GM12878 (cell line): Measurements from ENCODE around the gene JADE3. TPM values are rescaled to one million over a fixed set of nuclear protein-coding genes. Genes with fewer than 3 reads are reported as not detected.

Experiments used
- BHLHE40 ChIP-seq, 2 experiments: fragments of 450-650 bp in 1 of 2; IDR thresholded peaks; 2 replicates each; pipeline ENCODE4 v1.6.1; 2011 to 2017; ENCODE audit warnings: low read depth in 2 of 2, borderline replicate concordance in 1 of 2, improper control_type of control experiment in 1 of 2, low read length in 1 of 2, mild to moderate bottlenecking in 1 of 2
- CHD2 ChIP-seq: IDR thresholded peaks from 2 replicates; pipeline ENCODE4 v1.6.1; 2011; ENCODE audit warnings: low read depth, low read length, improper control_type of control experiment, borderline replicate concordance
- DPF2 ChIP-seq: fragments of 450-650 bp; IDR thresholded peaks from 2 replicates; pipeline ENCODE4 v1.6.1; 2017; ENCODE audit warnings: mild to moderate bottlenecking
- EED ChIP-seq: sonication (generic); IDR thresholded peaks from 2 replicates; pipeline ENCODE4 v1.6.1; 2016; ENCODE audit warnings: antibody characterized with exemption, low read depth
- EGR1 ChIP-seq, 2 experiments: IDR thresholded peaks; 1 replicate in 1 of 2; 2 replicates in 1 of 2; pipeline ENCODE4 v1.6.1; 2011 to 2012; ENCODE audit warnings: low read depth in 2 of 2, low read length in 2 of 2, borderline replicate concordance in 1 of 2, mild to moderate bottlenecking in 1 of 2, moderate library complexity in 1 of 2
- ETV6 ChIP-seq, 2 experiments: fragments of 450-650 bp in 1 of 2; IDR thresholded peaks in 1 of 2; conservative IDR thresholded peaks in 1 of 2; 2 replicates each; pipeline ENCODE4 v1.6.1; 2014; ENCODE audit warnings: antibody characterized with exemption in 1 of 2, borderline replicate concordance in 1 of 2, low read depth in 1 of 2, mild to moderate bottlenecking in 1 of 2, moderate library complexity in 1 of 2
- IKZF1 ChIP-seq: fragments of 450-650 bp; conservative IDR thresholded peaks from 2 replicates; pipeline ENCODE4 v1.6.1; 2017; ENCODE audit warnings: antibody characterized with exemption, mild to moderate bottlenecking
- KAT2A ChIP-seq: conservative IDR thresholded peaks from 2 replicates; pipeline ENCODE4 v1.6.1; 2011; ENCODE audit warnings: low read depth, low read length; ENCODE audit not compliant: control insufficient read depth
- LARP7 ChIP-seq: fragments of 450-650 bp; IDR thresholded peaks from 2 replicates; pipeline ENCODE4 v1.6.1; 2017; ENCODE audit warnings: mild to moderate bottlenecking
- NR2C2 ChIP-seq: IDR thresholded peaks from 2 replicates; pipeline ENCODE4 v1.6.1; 2011; ENCODE audit warnings: borderline replicate concordance, low read depth; ENCODE audit not compliant: control insufficient read depth, insufficient read length
- NR2F1 ChIP-seq: fragments of 450-650 bp; conservative IDR thresholded peaks from 2 replicates; pipeline ENCODE4 v1.6.1; 2017; ENCODE audit warnings: mild to moderate bottlenecking
- RAD21 ChIP-seq: IDR thresholded peaks from 2 replicates; pipeline ENCODE4 v1.6.1; 2011; ENCODE audit warnings: mild to moderate bottlenecking, low read depth, low read length, moderate library complexity; ENCODE audit not compliant: insufficient read depth
- RCOR1 ChIP-seq: conservative IDR thresholded peaks from 2 replicates; pipeline ENCODE4 v1.6.1; 2012; ENCODE audit warnings: low read depth, low read length, improper control_type of control experiment
- SMC3 ChIP-seq: IDR thresholded peaks from 2 replicates; pipeline ENCODE4 v1.6.1; 2011; ENCODE audit warnings: low read length, improper control_type of control experiment, borderline replicate concordance
- SPI1 ChIP-seq: IDR thresholded peaks from 2 replicates; pipeline ENCODE4 v1.6.1; 2011; ENCODE audit warnings: low read depth, mild to moderate bottlenecking, low read length, moderate library complexity, borderline replicate concordance; ENCODE audit not compliant: insufficient read depth
- YY1 ChIP-seq: IDR thresholded peaks from 2 replicates; pipeline ENCODE4 v1.6.1; 2011; ENCODE audit warnings: low read depth, mild to moderate bottlenecking, low read length
- ZNF384 ChIP-seq: IDR thresholded peaks from 2 replicates; pipeline ENCODE4 v1.6.1; 2012; ENCODE audit warnings: low read depth, mild to moderate bottlenecking, low read length, improper control_type of control experiment, borderline replicate concordance
- ZNF622 ChIP-seq: fragments of 450-650 bp; IDR thresholded peaks from 2 replicates; pipeline ENCODE4 v1.6.1; 2017; ENCODE audit warnings: mild to moderate bottlenecking, inconsistent platforms
- ZSCAN29 ChIP-seq: fragments of 450-650 bp; IDR thresholded peaks from 2 replicates; pipeline ENCODE4 v1.6.1; 2017; ENCODE audit warnings: mild to moderate bottlenecking, moderate library complexity
- polyA plus RNA-seq, 11 experiments: library from polyadenylated mRNA; depleted of rRNA in 4 of 11; unstranded in 6 of 11; stranded (reverse) in 5 of 11; fragments of >200 nt; fragmentation: Nextera tagmentation in 4 of 11; fragmentation: Illumina TruSeq in 1 of 11; extraction: Ambion mirVana in 4 of 11; extraction: Trizol in 1 of 11; gene quantifications; 1 replicate in 1 of 11; 2 replicates in 10 of 11; pipeline versions ENCODE4 v1.2.1 to v1.2.3, GENCODE V29; 2011 to 2016; ENCODE audit warnings: inconsistent platforms in 2 of 11, missing spikeins in 2 of 11, low read depth in 1 of 11
- total RNA-seq, 4 experiments: library from RNA; depleted of rRNA in 3 of 4; stranded (reverse); fragments of >200 nt in 3 of 4; fragmentation: Illumina TruSeq in 1 of 4; extraction: Trizol in 1 of 4; gene quantifications; 2 replicates each; pipeline versions ENCODE4 v1.2.1 to v1.2.3, GENCODE V29; 2013 to 2021
- TF ChIP-seq, protein P1 (sequence below): fragments of 450-650 bp; IDR thresholded peaks from 2 replicates; pipeline ENCODE4 v1.6.1; 2016; ENCODE audit warnings: mild to moderate bottlenecking
- TF ChIP-seq, protein P2 (sequence below), 3 experiments: IDR thresholded peaks in 2 of 3; conservative IDR thresholded peaks in 1 of 3; 2 replicates each; pipeline ENCODE4 v1.5.1; 2011; ENCODE audit warnings: low read depth in 3 of 3, low read length in 3 of 3, mild to moderate bottlenecking in 3 of 3, control low read depth in 2 of 3, moderate library complexity in 2 of 3, inconsistent platforms in 1 of 3, mixed read lengths in 1 of 3; ENCODE audit not compliant: control insufficient read depth in 2 of 3, insufficient read depth in 1 of 3; ENCODE audit errors: extremely low read depth in 1 of 3

JADE3 gene
- total and polyA plus RNA-seq, 10 of the 15 experiments (the other 5 are each of a cell fraction or from before 2014, with no cell fraction given), result 0.06 to 13.0 (median 0.65) TPM

DNA sequence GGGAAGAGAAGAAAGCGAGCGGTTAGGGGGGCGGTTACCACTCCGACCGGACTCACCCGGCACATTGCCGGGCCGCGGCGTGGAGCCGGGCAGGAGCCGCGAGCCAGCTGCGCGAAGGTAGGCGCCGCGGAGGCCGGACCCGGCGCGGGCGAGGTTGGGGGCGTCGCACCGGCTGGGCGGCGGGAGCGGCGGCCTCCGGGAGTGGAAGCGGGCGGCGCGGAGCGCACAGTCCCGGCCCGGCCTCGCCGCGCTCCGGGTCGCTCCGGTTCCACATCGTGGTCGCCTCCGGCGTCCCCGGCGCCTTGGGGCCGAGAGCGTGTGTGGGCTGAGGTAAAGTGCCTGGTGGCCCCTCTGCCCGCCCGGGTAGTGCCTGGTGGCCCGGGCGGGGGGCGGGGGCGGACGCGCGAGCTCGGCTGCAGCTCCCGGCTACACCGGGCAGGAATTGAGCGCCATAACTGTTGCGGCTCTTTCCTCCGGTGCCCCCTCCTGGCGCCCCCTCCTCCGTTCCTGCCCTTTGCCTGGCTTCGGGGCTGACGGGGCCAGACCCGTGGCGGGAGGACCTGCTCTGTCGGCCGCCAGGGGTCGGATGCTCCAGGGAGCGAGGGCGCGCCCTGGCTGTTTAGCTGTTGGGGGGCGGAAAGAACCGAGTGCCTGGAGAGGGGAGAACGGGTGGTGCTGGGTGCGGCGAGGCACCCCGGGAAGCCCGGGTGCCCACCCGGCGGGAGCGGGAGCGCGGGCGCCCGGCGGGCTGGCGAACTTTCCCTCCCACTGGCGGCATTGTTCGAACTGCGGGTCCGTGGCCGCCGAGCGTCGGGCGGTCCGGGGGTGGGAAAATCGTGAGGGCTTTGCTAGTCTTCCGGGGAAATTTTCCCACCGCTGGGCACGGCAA, 626 bp downstream of the JADE3 start (continued):
- TF ChIP-seq ZNF384 (no peak), NR2C2 (no peak), RCOR1 (no peak), BHLHE40 (IDR thresholded peaks at IDR 0.05; ENCODE audit: borderline replicate concordance in 1 of 2, low read depth in 2 of 2, low read length in 1 of 2) (no peak), ZSCAN29 (no peak), EED (no peak), ETV6 (conservative IDR thresholded peaks at IDR 0.05 in 1 of 2, IDR thresholded peaks at IDR 0.05 in 1 of 2; ENCODE audit: borderline replicate concordance in 1 of 2, low read depth in 1 of 2) (no peak), NR2F1 (0 out of 2 replicates have a peak, but pooled peaks have one; percentile 23), ZNF622 (no peak), SMC3 (peak; percentile 21; the same call in 1 of the 2 replicates), EGR1 (IDR thresholded peaks at IDR 0.05; ENCODE audit: borderline replicate concordance in 1 of 2, low read depth in 2 of 2, low read length in 2 of 2) (0 out of 3 replicates have a peak, but pooled peaks of 1 of the 2 experiments have one; percentile 4), DPF2 (0 out of 2 replicates have a peak, but pooled peaks have one; percentile 39), YY1 (0 out of 2 replicates have a peak, but pooled peaks have one; percentile 16), IKZF1 (peak; percentile 49), SPI1 (no peak), CHD2 (no peak), KAT2A (no peak), LARP7 (no peak; the same call in 1 of the 2 replicates), RAD21 (peak; percentile 39)
- TF ChIP-seq, protein P1, sequence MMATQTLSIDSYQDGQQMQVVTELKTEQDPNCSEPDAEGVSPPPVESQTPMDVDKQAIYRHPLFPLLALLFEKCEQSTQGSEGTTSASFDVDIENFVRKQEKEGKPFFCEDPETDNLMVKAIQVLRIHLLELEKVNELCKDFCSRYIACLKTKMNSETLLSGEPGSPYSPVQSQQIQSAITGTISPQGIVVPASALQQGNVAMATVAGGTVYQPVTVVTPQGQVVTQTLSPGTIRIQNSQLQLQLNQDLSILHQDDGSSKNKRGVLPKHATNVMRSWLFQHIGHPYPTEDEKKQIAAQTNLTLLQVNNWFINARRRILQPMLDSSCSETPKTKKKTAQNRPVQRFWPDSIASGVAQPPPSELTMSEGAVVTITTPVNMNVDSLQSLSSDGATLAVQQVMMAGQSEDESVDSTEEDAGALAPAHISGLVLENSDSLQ, result no peak
- TF ChIP-seq, protein P2, sequence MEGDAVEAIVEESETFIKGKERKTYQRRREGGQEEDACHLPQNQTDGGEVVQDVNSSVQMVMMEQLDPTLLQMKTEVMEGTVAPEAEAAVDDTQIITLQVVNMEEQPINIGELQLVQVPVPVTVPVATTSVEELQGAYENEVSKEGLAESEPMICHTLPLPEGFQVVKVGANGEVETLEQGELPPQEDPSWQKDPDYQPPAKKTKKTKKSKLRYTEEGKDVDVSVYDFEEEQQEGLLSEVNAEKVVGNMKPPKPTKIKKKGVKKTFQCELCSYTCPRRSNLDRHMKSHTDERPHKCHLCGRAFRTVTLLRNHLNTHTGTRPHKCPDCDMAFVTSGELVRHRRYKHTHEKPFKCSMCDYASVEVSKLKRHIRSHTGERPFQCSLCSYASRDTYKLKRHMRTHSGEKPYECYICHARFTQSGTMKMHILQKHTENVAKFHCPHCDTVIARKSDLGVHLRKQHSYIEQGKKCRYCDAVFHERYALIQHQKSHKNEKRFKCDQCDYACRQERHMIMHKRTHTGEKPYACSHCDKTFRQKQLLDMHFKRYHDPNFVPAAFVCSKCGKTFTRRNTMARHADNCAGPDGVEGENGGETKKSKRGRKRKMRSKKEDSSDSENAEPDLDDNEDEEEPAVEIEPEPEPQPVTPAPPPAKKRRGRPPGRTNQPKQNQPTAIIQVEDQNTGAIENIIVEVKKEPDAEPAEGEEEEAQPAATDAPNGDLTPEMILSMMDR (IDR thresholded peaks at IDR 0.05 in 2 of 3, conservative IDR thresholded peaks at IDR 0.05 in 1 of 3; ENCODE audit: control insufficient read depth in 2 of 3, extremely low read depth in 1 of 3, insufficient read depth in 1 of 3, low read depth in 3 of 3, low read length in 3 of 3), result peak; percentile 32 to 55 (median 47); a peak in 5 of 6 replicates
